Vagina (tissue), 2 donors: ENCODE results near the gene GNG13.

Source experiments
- CTCF ChIP-seq, 3 experiments: fragments of 450-650 bp in 2 of 3; fragments of 200-600 bp in 1 of 3; sonication (generic) in 1 of 3; IDR thresholded peaks; one replicate each; pipeline ENCODE4 v1.5.1; 2017 to 2019; ENCODE audit warnings: antibody characterized with exemption in 3 of 3, mild to moderate bottlenecking in 2 of 3, moderate library complexity in 2 of 3
- POLR2A ChIP-seq, 2 donors: fragments of 450-650 bp; IDR thresholded peaks; one replicate each; pipeline ENCODE4 v1.6.1; 2017; ENCODE audit warnings: antibody characterized with exemption in 2 of 2, mild to moderate bottlenecking in 2 of 2, moderate library complexity in 2 of 2
- POLR2AphosphoS5 ChIP-seq, 2 donors: sonication (generic); formaldehyde crosslinking; IDR thresholded peaks; one replicate each; pipeline ENCODE4 v1.9.0; 2017; ENCODE audit warnings: antibody characterized with exemption in 2 of 2, mild to moderate bottlenecking in 2 of 2, low read depth in 1 of 2; ENCODE audit not compliant: insufficient read depth in 1 of 2

GRCh38 chr16:825341-826061 lies 25.0 kb upstream of the GNG13 start:
- TF ChIP-seq CTCF (IDR thresholded peaks at IDR 0.05), result no peak
- TF ChIP-seq POLR2A (IDR thresholded peaks at IDR 0.05), result no peak
- TF ChIP-seq POLR2AphosphoS5 (IDR thresholded peaks at IDR 0.05; ENCODE audit: insufficient read depth in 1 of 2, low read depth in 1 of 2), result no peak
